Neural cell (in vitro differentiated cells): Measurements from ENCODE around the gene ACAA1.

Experiments used
- CTCF ChIP-seq: fragments of 450-650 bp; IDR thresholded peaks from 2 replicates; pipeline ENCODE4 v1.5.1; 2014; ENCODE audit warnings: antibody characterized with exemption, mild to moderate bottlenecking, moderate library complexity; ENCODE audit not compliant: poor library complexity, severe bottlenecking
- EP300 ChIP-seq: fragments of 450-650 bp; conservative IDR thresholded peaks from 2 replicates; pipeline ENCODE4 v1.6.1; 2014; ENCODE audit warnings: antibody characterized with exemption, mild to moderate bottlenecking, moderate library complexity; ENCODE audit not compliant: poor library complexity, severe bottlenecking
- EZH2 ChIP-seq: fragments of 200-600, 300-800 bp; shearing (Covaris generic), sonication (generic); IDR thresholded peaks from 2 replicates; pipeline ENCODE4 v1.6.1; 2014; ENCODE audit warnings: antibody characterized with exemption, low read length, borderline replicate concordance, mild to moderate bottlenecking; ENCODE audit not compliant: insufficient read depth, poor library complexity, severe bottlenecking
- MXI1 ChIP-seq: fragments of 450-650 bp; conservative IDR thresholded peaks from 2 replicates; pipeline ENCODE4 v1.6.1; 2014; ENCODE audit warnings: antibody characterized with exemption, mild to moderate bottlenecking; ENCODE audit not compliant: poor library complexity, severe bottlenecking
- POLR2AphosphoS5 ChIP-seq: IDR thresholded peaks from 2 replicates; pipeline ENCODE4 v1.6.1; 2012
- REST ChIP-seq: IDR thresholded peaks from 2 replicates; pipeline ENCODE4 v1.6.1; 2012; ENCODE audit warnings: borderline replicate concordance
- TAF1 ChIP-seq: IDR thresholded peaks from 2 replicates; pipeline ENCODE4 v1.6.1; 2012; ENCODE audit warnings: low read depth

- TF ChIP-seq CTCF (no peak), MXI1 (no peak), TAF1 (no peak), POLR2AphosphoS5 (no peak), EZH2 (no peak), EP300 (no peak), REST (no peak)
These were observed 37.4 kb downstream of the ACAA1 start for GRCh38 chr3:38099518-38099917.
